Smooth muscle cell (in vitro differentiated cells): ENCODE measurements around the gene ANO1. TPM values are rescaled to one million over a fixed set of nuclear protein-coding genes. Genes with fewer than 3 reads are reported as not detected.

Source experiments
- DNase-seq: peaks from one replicate; lab custom pipeline; 2025; ENCODE audit not compliant: unreplicated experiment; lab: John Stamatoyannopoulos, UW
- H2AFZ ChIP-seq: fragments of 200-600 bp; sonication (generic); 2 replicates; pipeline ENCODE4 v1.6.0; 2016; ENCODE audit warnings: antibody characterized with exemption, low read depth, mild to moderate bottlenecking
- H3F3A ChIP-seq: fragments of 200-600 bp; sonication (generic); 2 replicates; pipeline ENCODE4 v1.6.0; 2017; ENCODE audit warnings: antibody characterized with exemption, low read depth
- H3K27ac ChIP-seq: fragments of 200-600 bp; sonication (generic); 2 replicates; pipeline ENCODE4 v1.5.1; 2016; ENCODE audit warnings: low read depth, mild to moderate bottlenecking
- H3K27me3 ChIP-seq: fragments of 200-600 bp; sonication (generic); 2 replicates; pipeline ENCODE4 v1.6.1; 2016; ENCODE audit warnings: low read depth, mild to moderate bottlenecking
- H3K36me3 ChIP-seq: fragments of 200-600 bp; sonication (generic); 2 replicates; pipeline ENCODE4 v1.5.1; 2016; ENCODE audit warnings: low read depth
- H3K4me1 ChIP-seq: fragments of 200-600 bp; sonication (generic); 2 replicates; pipeline ENCODE4 v1.5.1; 2016; ENCODE audit warnings: low read depth
- H3K4me2 ChIP-seq: fragments of 200-600 bp; sonication (generic); 2 replicates; pipeline ENCODE4 v1.6.0; 2016; ENCODE audit warnings: mild to moderate bottlenecking
- H3K4me3 ChIP-seq: fragments of 200-600 bp; sonication (generic); 2 replicates; pipeline ENCODE4 v1.5.1; 2016; ENCODE audit warnings: mild to moderate bottlenecking
- H3K79me2 ChIP-seq: fragments of 200-600 bp; sonication (generic); 2 replicates; pipeline ENCODE4 v1.6.0; 2016; ENCODE audit warnings: low read depth, mild to moderate bottlenecking
- H3K9ac ChIP-seq: fragments of 200-600 bp; sonication (generic); 2 replicates; pipeline ENCODE4 v1.6.0; 2016; ENCODE audit warnings: low read depth
- H3K9me3 ChIP-seq: fragments of 200-600 bp; sonication (generic); replicated peaks from 2 replicates; pipeline ENCODE4 v1.5.1; 2016; ENCODE audit warnings: low read depth
- H4K20me1 ChIP-seq: fragments of 200-600 bp; sonication (generic); 2 replicates; pipeline ENCODE4 v1.6.0; 2016; ENCODE audit warnings: low read depth
- CTCF ChIP-seq: fragments of 200-600 bp; sonication (generic); IDR thresholded peaks from 2 replicates; pipeline ENCODE4 v1.5.1; 2017; ENCODE audit warnings: borderline replicate concordance, mild to moderate bottlenecking, antibody characterized with exemption; ENCODE audit not compliant: insufficient read depth, poor library complexity, severe bottlenecking
- WGBS: methylation state at CpG from one replicate; pipeline ENCODE4 v1.1.7; 2016; ENCODE audit warnings: low lambda C conversion rate; 5-methylcytosine and 5-hydroxymethylcytosine counted together
- polyA plus RNA-seq: library from polyadenylated mRNA; unstranded; fragments of >200 nt; fragmentation: Nextera tagmentation; extraction: Ambion mirVana; gene quantifications from 2 replicates; pipeline ENCODE4 v1.2.1, GENCODE V29; 2016
- total RNA-seq: library from RNA; depleted of rRNA; stranded (reverse); fragments of >200 nt; gene quantifications from 2 replicates; pipeline ENCODE4 v1.2.3, GENCODE V29; 2014

The ANO1 gene
- total and polyA plus RNA-seq, 2 experiments from 2014 or later = 93.4 to 133 TPM

GRCh38 chr11:70184396-70184795 is 106.3 kb downstream of the ANO1 start:
- H3K4me2 ChIP-seq = no peak overlapping the region
- no peaks in the 10 kb centered on the region for H4K20me1 ChIP-seq
- DNase-seq = no peak
- WGBS = 78% methylated on average over 9 of the region's 9 CpGs
- no peaks in the 10 kb centered on the region for H3K36me3 ChIP-seq
- TF ChIP-seq CTCF = no peak
- H3F3A ChIP-seq = no peaks in the 10 kb centered on the region
- H2AFZ ChIP-seq = no peak overlapping the region
- H3K9ac ChIP-seq = no peak overlapping the region
- no peaks in the 10 kb centered on the region for H3K9me3 ChIP-seq
- H3K79me2 ChIP-seq = no peaks in the 10 kb centered on the region
- no peaks in the 10 kb centered on the region for H3K27me3 ChIP-seq
- no peak overlapping the region for H3K4me3 ChIP-seq
- H3K4me1 ChIP-seq = no peaks in the 10 kb centered on the region
- H3K27ac ChIP-seq = no peak overlapping the region

GRCh38 chr11:70185348-70186055 is 107.4 kb downstream of the ANO1 start:
- 94% methylated on average over 28 of the region's 28 CpGs for WGBS
- Histone ChIP-seq H3K79me2 (no peaks in the 10 kb centered on the region), H3K27ac (no peak overlapping the region), H3K36me3 (no peaks in the 10 kb centered on the region), H3K4me2 (no peak overlapping the region), H3K9me3 (no peaks in the 10 kb centered on the region), H3F3A (no peaks in the 10 kb centered on the region), H2AFZ (no peak overlapping the region), H4K20me1 (no peaks in the 10 kb centered on the region), H3K27me3 (no peaks in the 10 kb centered on the region), H3K9ac (no peak overlapping the region), H3K4me1 (no peaks in the 10 kb centered on the region), H3K4me3 (no peak overlapping the region)
- no peak for DNase-seq
- no peak for TF ChIP-seq CTCF

- Histone ChIP-seq H3K9ac (no peak overlapping the region), H2AFZ (no peak overlapping the region), H3K4me1 (no peaks in the 10 kb centered on the region), H3K27ac (no peak overlapping the region), H3K9me3 (no peaks in the 10 kb centered on the region), H3K27me3 (no peaks in the 10 kb centered on the region), H3K4me3 (no peak overlapping the region), H3K4me2 (no peak overlapping the region), H3K79me2 (no peaks in the 10 kb centered on the region), H4K20me1 (no peaks in the 10 kb centered on the region), H3F3A (no peaks in the 10 kb centered on the region), H3K36me3 (no peaks in the 10 kb centered on the region)
- 95% methylated on average over 6 of the region's 6 CpGs for WGBS
- TF ChIP-seq CTCF = no peak
- no peak for DNase-seq
Observed at GRCh38 chr11:70186420-70186819, 108.3 kb downstream of the ANO1 start.

GRCh38 chr11:70186936-70187335 is 108.8 kb downstream of the ANO1 start:
- no peak overlapping the region for H2AFZ ChIP-seq
- H3K36me3 ChIP-seq = no peaks in the 10 kb centered on the region
- H3F3A ChIP-seq = no peaks in the 10 kb centered on the region
- TF ChIP-seq CTCF = no peak
- no peaks in the 10 kb centered on the region for H3K79me2 ChIP-seq
- no peak overlapping the region for H3K4me3 ChIP-seq
- no peak overlapping the region for H3K9ac ChIP-seq
- no peak overlapping the region for H3K4me2 ChIP-seq
- H3K27ac ChIP-seq = no peak overlapping the region
- H4K20me1 ChIP-seq = no peaks in the 10 kb centered on the region
- no peaks in the 10 kb centered on the region for H3K27me3 ChIP-seq
- no peaks in the 10 kb centered on the region for H3K9me3 ChIP-seq
- 94% methylated on average over 10 of the region's 10 CpGs for WGBS
- no peaks in the 10 kb centered on the region for H3K4me1 ChIP-seq
- DNase-seq = no peak
